Small intestine (tissue), 7 donors: ENCODE results near the gene SLC4A1AP. TPM values are rescaled to one million over a fixed set of nuclear protein-coding genes. Genes with fewer than 3 reads are reported as not detected.
A peak's percentile ranks its signal among the peaks of the same experiment; 100 is the strongest.
"Not testable (repeated sequence)": the region's sequence is repeated elsewhere in the genome, so short reads cannot be mapped to it uniquely, and the experiment has no call there.

Experiments
- DNase-seq, 2 donors: peaks; one replicate each; pipeline versions ENCODE4 v3.0.0 to v3.0.0-alpha.2; 2013
- FAIRE-seq: peaks from 2 replicates; lab custom pipeline; 2012; peaks lifted over from hg19 to GRCh38; lab: Jason Lieb, UNC
- H3K27ac ChIP-seq, 3 donors: one replicate each; pipeline ENCODE4 v1.5.1; 2013; ENCODE audit warnings: low read length in 2 of 3, mild to moderate bottlenecking in 2 of 3, control low read depth in 1 of 3, inconsistent platforms in 1 of 3, low read depth in 1 of 3, moderate library complexity in 1 of 3
- H3K27me3 ChIP-seq, 3 donors: one replicate each; pipeline ENCODE4 v1.6.1; 2013; ENCODE audit warnings: low read length in 3 of 3, inconsistent platforms in 1 of 3; ENCODE audit not compliant: control insufficient read depth in 3 of 3, insufficient read depth in 3 of 3
- H3K36me3 ChIP-seq, 3 donors: one replicate each; pipeline ENCODE4 v1.6.1; 2013; ENCODE audit warnings: low read length in 3 of 3, inconsistent platforms in 1 of 3, low read depth in 1 of 3, mild to moderate bottlenecking in 1 of 3, moderate library complexity in 1 of 3; ENCODE audit not compliant: control insufficient read depth in 3 of 3, insufficient read depth in 2 of 3
- H3K4me1 ChIP-seq, 3 donors: one replicate each; pipeline ENCODE4 v1.6.1; 2013; ENCODE audit warnings: low read length in 2 of 3, inconsistent platforms in 1 of 3, low read depth in 1 of 3, mild to moderate bottlenecking in 1 of 3, moderate library complexity in 1 of 3; ENCODE audit not compliant: control insufficient read depth in 3 of 3, insufficient read depth in 2 of 3
- H3K4me3 ChIP-seq, 3 donors: one replicate each; pipeline ENCODE4 v1.5.1; 2013; ENCODE audit warnings: low read length in 3 of 3, control low read depth in 1 of 3, inconsistent platforms in 1 of 3, low read depth in 1 of 3, mild to moderate bottlenecking in 1 of 3, moderate library complexity in 1 of 3
- H3K9me3 ChIP-seq, 2 donors: one replicate each; pipeline ENCODE4 v1.6.1; 2013; ENCODE audit warnings: low read depth in 1 of 2, low read length in 1 of 2; ENCODE audit not compliant: control insufficient read depth in 2 of 2, insufficient read depth in 1 of 2
- WGBS, 3 donors: extraction: QIAGEN DNeasy Blood & Tissue Kit; methylation state at CpG; one replicate each; pipeline ENCODE4 v1.1.7; 2013; 5-methylcytosine and 5-hydroxymethylcytosine counted together
- polyA plus RNA-seq, 4 donors: library from polyadenylated mRNA; stranded (reverse) in 3 of 4; unstranded in 1 of 4; fragments of 200-250 nt in 3 of 4; fragments of 120-200 nt in 1 of 4; gene quantifications; one replicate each; pipeline versions ENCODE4 v1.2.1 to v1.2.3, GENCODE V29; 2013
- donor health status: healthy with polysubstance abuse.
- donor health status: control.
- donor health status: control.
- donor health status: Bipolar disorder and iron deficiency.
- donor health status: healthy.

Gene SLC4A1AP
- polyA plus RNA-seq, 4 donors: 11.6 to 23.4 (median 13.7) TPM

DNA sequence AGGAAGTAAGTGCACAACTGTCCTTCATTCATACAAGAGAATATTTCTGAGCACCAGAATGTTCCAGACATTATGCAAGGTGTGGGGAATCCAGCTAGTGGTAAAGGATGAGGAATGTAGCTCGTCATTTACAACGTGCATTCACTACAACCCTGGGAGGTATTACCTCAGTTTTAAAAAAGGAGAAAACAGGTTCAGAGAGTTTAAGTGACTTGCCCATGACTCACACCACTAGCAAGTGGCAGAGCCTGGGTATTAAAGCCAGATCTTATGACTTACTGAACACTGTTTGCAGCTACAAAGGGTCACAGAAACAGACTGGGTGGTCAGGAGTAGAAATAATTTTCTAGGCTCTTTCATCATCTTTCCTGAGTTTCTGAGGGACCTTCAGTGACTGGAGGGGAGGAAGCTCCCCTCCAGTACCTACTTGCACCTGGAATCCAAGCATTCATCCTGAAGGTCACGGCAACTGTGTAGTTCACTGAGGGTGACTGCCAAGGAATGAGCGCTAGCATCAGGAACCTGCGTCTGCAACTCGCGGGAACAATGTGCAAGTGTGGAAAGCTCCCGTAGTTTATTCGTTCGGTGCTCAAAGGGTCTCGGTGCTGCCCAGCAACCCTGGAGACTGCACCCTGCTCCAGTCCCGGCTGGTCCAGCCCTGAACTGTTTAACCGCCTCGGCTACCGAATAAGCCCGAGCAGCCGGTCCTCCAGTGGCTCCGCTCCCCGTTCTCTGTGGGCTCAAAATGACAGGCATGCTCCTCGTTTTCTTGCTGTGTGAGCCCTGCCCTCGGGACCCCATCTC, 35.5 kb upstream of the SLC4A1AP start:
- FAIRE-seq: no peak
- peak overlapping the region in 2 of 3 donors; percentile 8 to 72 for H3K27ac ChIP-seq

GRCh38 chr2:27628767-27629709, 34.7 kb upstream of the SLC4A1AP start, which contains the start of the genes CCDC121 and GPN1:
TSS of gene CCDC121 (minus strand) at chr2:27629012. CDS start at chr2:27627799, 1,213 bp downstream.
TSS of gene GPN1 (plus strand) at chr2:27629050. CDS start at chr2:27629059, 9 bp downstream.
- FAIRE-seq: no peak
- Histone ChIP-seq H3K27ac (peak within 1 kb of the TSS in 2 of 3 donors; percentile 8 to 72), H3K27me3 (no peaks in the 10 kb centered on the region), H3K9me3 (no peaks in the 10 kb centered on the region), H3K36me3 (peaks cover 2 to 11% (median 5%) of the 10 kb centered on the region in 3 donors), H3K4me1 (peaks cover 3 to 12% (median 5%) of the 10 kb centered on the region in 3 donors), H3K4me3 (peak within 1 kb of the TSS; percentile 69 to 94 (median 78))
- DNase-seq: peak; percentile 91 to 92
- 0 to 1% (median 1%) methylated on average over 43 to 44 of the region's 44 CpGs for WGBS, 3 donors

More for the DNA sequence above, 35.5 kb upstream of the SLC4A1AP start:
- H3K9me3 ChIP-seq: no peaks in the 10 kb centered on the region
- H3K4me3 ChIP-seq: peak overlapping the region; percentile 69 to 94 (median 78)
- H3K36me3 ChIP-seq: peaks cover 3 to 9% (median 7%) of the 10 kb centered on the region in 3 donors
- no peaks in the 10 kb centered on the region for H3K27me3 ChIP-seq
- peaks cover 3 to 12% (median 5%) of the 10 kb centered on the region in 3 donors for H3K4me1 ChIP-seq
- WGBS, 3 donors: 3 to 8% (median 5%) methylated on average over 14 to 21 of the region's 21 CpGs
- DNase-seq: peak; percentile 30 to 54

DNA sequence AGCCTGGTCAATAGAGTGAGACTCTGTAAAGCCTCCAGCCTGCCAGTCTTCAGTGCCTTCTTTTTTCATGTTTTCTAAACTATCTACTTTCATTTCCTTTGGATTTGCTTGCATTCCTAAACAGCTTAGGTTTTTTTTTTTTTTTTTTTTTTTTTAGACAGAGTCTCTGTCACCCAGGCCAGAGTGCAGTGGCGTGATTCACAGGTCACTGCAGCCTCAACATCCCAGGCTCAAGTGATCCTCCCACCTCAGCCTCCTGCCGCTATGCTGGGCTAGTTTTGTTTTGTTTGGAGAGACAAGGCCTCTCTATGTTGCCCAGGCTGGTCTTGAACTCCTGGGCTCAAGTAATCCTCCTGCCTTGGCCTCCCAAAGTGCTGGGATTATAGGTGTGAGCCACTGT, 33.4 kb upstream of the SLC4A1AP start:
- not testable (repeated sequence) for H3K9me3 ChIP-seq, H3K27ac ChIP-seq, H3K4me3 ChIP-seq, FAIRE-seq, DNase-seq, H3K27me3 ChIP-seq
- H3K36me3 ChIP-seq: peaks cover 7 to 13% (median 8%) of the 10 kb centered on the region in 3 donors
- H3K4me1 ChIP-seq: peaks cover 3 to 12% (median 5%) of the 10 kb centered on the region in 3 donors
- WGBS, 3 donors: 96 to 100% (median 100%) methylated on average over 2 of the region's 2 CpGs

- DNase-seq (no peak), FAIRE-seq (no peak)
- no peaks in the 10 kb centered on the region for H3K27me3 ChIP-seq
- peaks cover 24 to 26% (median 26%) of the 10 kb centered on the region in 3 donors for H3K36me3 ChIP-seq
- H3K9me3 ChIP-seq: no peaks in the 10 kb centered on the region
- 91 to 97% (median 94%) methylated on average over 2 of the region's 2 CpGs for WGBS, 3 donors
- H3K4me1 ChIP-seq: peaks cover 3 to 6% (median 5%) of the 10 kb centered on the region in 3 donors
- H3K27ac ChIP-seq: no peak overlapping the region
- no peak overlapping the region for H3K4me3 ChIP-seq
Observed at GRCh38 chr2:27634291-27634690, 29.4 kb upstream of the SLC4A1AP start.

- no peaks in the 10 kb centered on the region for H3K27me3 ChIP-seq
- WGBS, 3 donors: 92 to 96% (median 95%) methylated on average over 5 of the region's 5 CpGs
- DNase-seq: no peak
- H3K27ac ChIP-seq: no peak overlapping the region
- H3K9me3 ChIP-seq: no peaks in the 10 kb centered on the region
- no peak overlapping the region for H3K4me3 ChIP-seq
- FAIRE-seq: no peak
- H3K36me3 ChIP-seq: peaks cover 29 to 33% (median 31%) of the 10 kb centered on the region in 3 donors
- no peaks in the 10 kb centered on the region for H3K4me1 ChIP-seq
Observed at GRCh38 chr2:27636766-27637165, 26.9 kb upstream of the SLC4A1AP start.

- Histone ChIP-seq H3K27me3 (no peaks in the 10 kb centered on the region), H3K4me1 (no peaks in the 10 kb centered on the region), H3K9me3 (no peaks in the 10 kb centered on the region), H3K36me3 (peaks cover 27 to 36% (median 33%) of the 10 kb centered on the region in 3 donors), H3K4me3 (no peak overlapping the region), H3K27ac (no peak overlapping the region)
- peak in 1 of 2 donors; percentile 2 for DNase-seq
- no peak for FAIRE-seq
- 79 to 89% (median 84%) methylated on average over 3 of the region's 3 CpGs for WGBS, 3 donors
Observed at GRCh38 chr2:27638037-27638637, 25.6 kb upstream of the SLC4A1AP start.

GRCh38 chr2:27638709-27639108, 25.0 kb upstream of the SLC4A1AP start:
- peaks cover 27 to 33% (median 32%) of the 10 kb centered on the region in 3 donors for H3K36me3 ChIP-seq
- H3K4me1 ChIP-seq: no peaks in the 10 kb centered on the region
- no peaks in the 10 kb centered on the region for H3K9me3 ChIP-seq
- no peaks in the 10 kb centered on the region for H3K27me3 ChIP-seq
- no peak overlapping the region for H3K27ac ChIP-seq
- no peak overlapping the region for H3K4me3 ChIP-seq
- WGBS, 3 donors: 56 to 74% (median 61%) methylated on average over 3 of the region's 3 CpGs
- DNase-seq (no peak), FAIRE-seq (no peak)
